Activated effector memory CD4-positive, alpha-beta T cell treated with Interleukin-2 at 50 U/mL for 16 hours (primary cell): ENCODE results near the gene LIMS2.

ENCODE experiments used
- DNase-seq: peaks from one replicate; pipeline ENCODE4 v3.0.0-alpha.2; 2020

Gene LIMS2

GRCh38 chr2:127673291-127674069 lies 1.9 kb downstream of the LIMS2 start:
- no peak for DNase-seq

GRCh38 chr2:127672341-127673224 lies 2.7 kb downstream of the LIMS2 start:
- DNase-seq = no peak

- no peak for DNase-seq
Measured at GRCh38 chr2:127671557-127672302, 3.6 kb downstream of the LIMS2 start.

- DNase-seq = no peak
Measured at GRCh38 chr2:127670957-127671290, 4.4 kb downstream of the LIMS2 start.

- no peak for DNase-seq
Measured at GRCh38 chr2:127670055-127670956, 5.0 kb downstream of the LIMS2 start.

- DNase-seq = no peak
Measured at GRCh38 chr2:127669056-127669455, 6.3 kb downstream of the LIMS2 start.

- DNase-seq = no peak
Measured at GRCh38 chr2:127665267-127665893, 9.9 kb downstream of the LIMS2 start.

GRCh38 chr2:127664895-127665225 lies 10.5 kb downstream of the LIMS2 start:
- no peak for DNase-seq

- no peak for DNase-seq
Measured at GRCh38 chr2:127664065-127664894, 11.1 kb downstream of the LIMS2 start.

- DNase-seq = no peak
Measured at GRCh38 chr2:127663566-127664064, 11.7 kb downstream of the LIMS2 start.

GRCh38 chr2:127662937-127663565 lies 12.3 kb downstream of the LIMS2 start:
- DNase-seq = no peak

- DNase-seq = no peak
Measured at GRCh38 chr2:127661949-127662510, 13.3 kb downstream of the LIMS2 start.

- DNase-seq = no peak
Measured at GRCh38 chr2:127661072-127661649, 14.2 kb downstream of the LIMS2 start.

GRCh38 chr2:127660291-127660578 lies 15.1 kb downstream of the LIMS2 start:
- no peak for DNase-seq

GRCh38 chr2:127659408-127660290 lies 15.7 kb downstream of the LIMS2 start:
- DNase-seq = no peak

- no peak for DNase-seq
Measured at GRCh38 chr2:127658641-127659407, 16.5 kb downstream of the LIMS2 start.

GRCh38 chr2:127658146-127658545 lies 17.2 kb downstream of the LIMS2 start:
- no peak for DNase-seq

GRCh38 chr2:127657232-127657595 lies 18.1 kb downstream of the LIMS2 start:
- DNase-seq = no peak
